GM18499 (cell line): ENCODE results near the gene TRMU.

Experiments used
- ATAC-seq: cut with Tn5 transposase; IDR thresholded peaks from one replicate; pipeline ENCODE4 v1.9.1; 2021; ENCODE audit warnings: moderate number of reproducible peaks; ENCODE audit not compliant: insufficient read depth, unreplicated experiment

Gene TRMU

DNA sequence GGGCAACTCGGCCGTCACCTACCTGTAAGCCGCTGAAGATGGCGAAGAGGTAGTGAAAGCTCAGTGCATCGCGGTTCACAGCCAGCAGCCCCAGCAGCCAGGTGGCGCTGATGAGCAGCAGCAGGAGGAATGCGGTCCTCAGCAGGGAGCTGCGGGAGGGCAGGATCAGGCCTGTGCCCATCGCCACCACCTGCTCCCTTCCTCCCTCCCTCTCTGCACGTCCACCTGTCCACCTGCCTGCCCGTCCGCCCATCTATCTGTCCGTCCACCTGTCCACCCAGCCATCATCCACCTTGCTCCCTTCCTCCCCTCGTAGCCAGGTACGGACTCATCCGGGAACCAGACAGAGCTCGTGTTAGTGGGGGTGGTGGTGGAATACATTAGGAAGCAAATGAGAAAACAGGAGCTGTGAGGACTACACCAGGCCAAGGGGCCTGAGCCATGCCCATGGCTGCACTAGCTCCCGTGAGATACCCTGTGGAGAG is 32.2 kb downstream of the TRMU start:
- ATAC-seq = no peak

DNA sequence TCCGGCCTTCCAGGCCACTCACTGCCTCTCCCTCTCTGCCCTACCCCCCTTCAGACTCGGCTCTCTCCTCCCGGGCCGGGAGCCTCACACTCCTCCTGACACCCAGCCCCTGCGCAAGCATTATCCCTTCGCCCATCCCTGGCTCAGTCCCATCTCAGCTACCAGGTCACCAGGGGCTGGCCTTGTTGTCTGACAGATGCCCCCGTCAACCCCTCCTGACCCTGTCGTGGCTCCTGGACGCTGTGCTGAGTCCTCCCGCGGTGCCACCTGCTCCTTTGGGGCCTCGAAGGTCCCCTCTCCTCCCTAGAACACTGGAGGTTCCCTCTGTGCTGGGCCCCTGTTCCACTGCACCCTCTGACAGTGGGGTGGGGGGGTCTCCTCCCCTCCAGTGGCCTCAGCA is 32.9 kb downstream of the TRMU start:
- ATAC-seq = no peak

GRCh38 chr22:46368871-46369715 is 33.6 kb downstream of the TRMU start:
- no peak for ATAC-seq

GRCh38 chr22:46369716-46370583 is 34.4 kb downstream of the TRMU start:
- no peak for ATAC-seq

GRCh38 chr22:46370584-46371291 is 35.2 kb downstream of the TRMU start:
- ATAC-seq = no peak

- no peak for ATAC-seq
Measured at GRCh38 chr22:46371623-46372226, 36.2 kb downstream of the TRMU start.

GRCh38 chr22:46372686-46373085 is 37.2 kb downstream of the TRMU start:
- ATAC-seq = no peak

GRCh38 chr22:46373159-46373558 is 37.6 kb downstream of the TRMU start:
- ATAC-seq = no peak

- ATAC-seq = no peak
Measured at GRCh38 chr22:46373921-46374662, 38.6 kb downstream of the TRMU start.

DNA sequence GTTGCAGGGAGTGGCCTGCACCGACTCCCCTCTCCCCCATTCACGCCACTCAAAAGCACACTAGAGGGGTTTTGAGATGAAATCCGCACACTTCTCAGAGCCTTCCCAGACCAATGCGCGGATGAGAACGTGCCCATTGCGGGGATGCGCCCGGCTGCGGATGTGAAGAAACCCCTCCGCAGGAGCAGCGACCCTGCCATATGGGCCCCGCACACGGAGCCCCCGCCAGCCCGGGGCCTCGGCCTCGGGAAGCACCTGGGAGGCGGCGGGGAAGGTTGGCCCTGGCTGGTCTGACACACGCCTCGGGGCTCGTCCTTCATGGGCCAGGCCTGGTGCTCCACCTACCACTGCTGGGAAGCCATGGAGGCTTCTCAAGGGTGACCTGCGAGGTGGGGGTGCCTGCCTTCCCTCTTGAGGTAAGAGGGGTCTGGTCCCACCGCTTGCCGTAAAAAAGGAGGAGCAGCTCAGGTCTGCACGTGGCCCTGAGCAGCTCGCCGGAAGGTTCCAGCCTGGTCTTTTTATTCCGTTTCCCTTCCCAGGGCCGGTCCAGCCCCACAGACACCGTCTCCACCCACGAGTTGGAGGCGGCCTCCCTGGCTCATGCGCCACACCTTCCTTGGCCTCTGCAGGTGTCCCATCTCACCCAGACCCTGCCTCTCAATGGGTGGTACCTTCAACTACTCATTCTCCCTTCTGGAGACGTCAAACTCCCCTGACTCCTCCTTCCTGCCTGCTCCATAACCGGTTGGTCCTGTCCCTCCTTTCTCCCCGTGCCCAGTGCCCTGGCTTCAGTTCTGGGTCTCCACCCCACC is 39.4 kb downstream of the TRMU start:
- no peak for ATAC-seq

DNA sequence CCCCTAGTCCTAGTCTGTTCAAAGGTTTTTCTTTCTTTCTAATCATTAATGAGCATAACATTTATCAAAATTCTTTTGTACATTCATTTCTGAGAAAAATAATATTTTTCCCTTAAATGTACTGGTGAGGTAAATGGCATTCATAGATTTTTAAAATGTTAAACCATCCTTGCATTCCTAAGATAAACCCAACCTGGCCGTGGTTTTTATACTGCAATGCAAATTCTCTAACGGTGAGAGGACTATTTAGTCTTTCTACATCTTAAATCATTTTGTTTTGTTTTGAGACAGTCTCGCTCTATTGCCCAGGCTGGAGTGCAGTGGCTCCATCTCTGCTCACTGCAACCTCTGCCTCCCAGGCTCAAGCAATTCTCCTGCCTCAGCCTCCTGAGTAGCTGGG is 40.6 kb downstream of the TRMU start:
- no peak for ATAC-seq

DNA sequence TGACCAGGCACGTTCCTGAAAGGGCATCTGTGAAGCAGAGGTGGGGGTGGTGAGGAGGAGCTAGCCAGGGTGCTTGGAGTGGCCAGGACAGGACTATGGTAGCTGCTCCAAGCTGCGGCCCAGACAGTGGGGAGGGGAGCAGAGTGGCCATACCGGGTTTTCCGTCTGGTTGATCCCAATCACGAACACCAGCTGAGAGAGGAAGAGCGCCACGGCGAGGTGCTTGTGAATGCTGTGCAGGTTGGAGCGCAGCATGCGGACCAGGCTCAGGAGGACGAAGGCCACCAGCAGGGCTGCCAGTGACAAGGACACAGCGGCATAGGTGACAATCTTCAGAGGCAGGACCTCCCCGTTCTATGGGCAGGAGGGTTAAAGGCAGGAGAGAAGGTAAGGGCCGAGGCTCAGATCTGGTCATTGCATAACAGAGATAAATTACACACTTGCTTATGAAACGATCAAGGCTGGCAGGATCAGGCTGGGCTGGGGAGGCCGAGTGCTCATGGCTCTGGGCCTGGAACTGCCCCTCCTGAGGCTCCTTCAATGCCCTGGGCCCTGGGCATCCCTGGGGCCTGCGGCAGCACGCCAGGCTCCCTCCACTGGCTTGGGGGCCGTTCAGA is 41.5 kb downstream of the TRMU start:
- no peak for ATAC-seq

- ATAC-seq = no peak
Measured at GRCh38 chr22:46377525-46378425, 42.3 kb downstream of the TRMU start.

DNA sequence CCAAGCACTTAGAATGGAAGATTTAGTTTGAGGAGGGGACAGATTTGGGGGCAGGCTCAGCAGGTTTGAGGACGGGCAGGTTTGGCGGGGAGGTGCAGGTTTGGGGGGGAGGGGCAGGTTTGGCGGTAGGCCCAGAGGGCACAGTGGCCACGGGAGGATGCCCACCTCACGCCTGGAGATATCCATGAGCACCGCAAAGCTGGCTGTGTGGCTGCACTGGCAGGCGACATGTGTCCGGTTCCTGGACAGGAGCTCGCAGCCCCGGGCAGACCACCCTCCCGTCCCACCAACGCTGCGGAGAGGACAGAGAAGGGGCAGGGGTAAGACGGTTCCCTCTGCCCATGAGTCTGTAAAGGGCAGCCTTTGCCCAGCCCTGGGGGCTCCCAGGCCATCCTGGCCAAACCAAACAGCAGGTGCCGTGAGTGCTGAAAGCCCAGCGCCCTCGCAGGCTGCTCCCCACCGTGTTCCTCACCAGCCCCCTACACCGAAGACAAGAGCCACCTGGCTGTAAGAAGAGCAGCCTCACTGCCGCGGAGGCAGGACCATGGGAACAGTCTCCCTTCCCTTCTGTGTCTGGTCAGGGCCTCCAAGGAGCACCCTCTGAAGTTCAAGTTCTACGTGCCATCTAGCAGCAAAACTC is 43.0 kb downstream of the TRMU start:
- ATAC-seq = no peak

GRCh38 chr22:46379066-46379930 is 43.8 kb downstream of the TRMU start:
- no peak for ATAC-seq

- ATAC-seq = no peak
Measured at GRCh38 chr22:46380069-46380468, 44.6 kb downstream of the TRMU start.
